Ramos (cell line): Measurements from ENCODE around the gene KCNQ1.

Source experiments
- in situ Hi-C: fragments of 300-500 bp; cut with MboI; formaldehyde crosslinking; loops from one replicate; pipeline ENCODE4 v1.14.3; 2022; ENCODE audit warnings: low sequenced_read_pairs; ENCODE audit not compliant: unreplicated experiment

KCNQ1 gene

GRCh38 chr11:2831781-2832532 is 387.1 kb downstream of the KCNQ1 start:
- in situ Hi-C loops = no loop called here

- in situ Hi-C loops = no loop called here
Observed at GRCh38 chr11:2832533-2833020, 387.8 kb downstream of the KCNQ1 start.

GRCh38 chr11:2833051-2833715 is 388.4 kb downstream of the KCNQ1 start:
- in situ Hi-C loops = no loop called here

- in situ Hi-C loops = no loop called here
Observed at GRCh38 chr11:2833716-2834502, 389.1 kb downstream of the KCNQ1 start.

- in situ Hi-C loops = no loop called here
Observed at GRCh38 chr11:2834503-2835273, 389.9 kb downstream of the KCNQ1 start.

GRCh38 chr11:2835296-2835695 is 390.5 kb downstream of the KCNQ1 start:
- in situ Hi-C loops = no loop called here

GRCh38 chr11:2835751-2836150 is 390.9 kb downstream of the KCNQ1 start:
- in situ Hi-C loops = no loop called here

GRCh38 chr11:2836315-2837095 is 391.7 kb downstream of the KCNQ1 start:
- in situ Hi-C loops = no loop called here

- in situ Hi-C loops = no loop called here
Observed at GRCh38 chr11:2837096-2837601, 392.3 kb downstream of the KCNQ1 start.

- in situ Hi-C loops = no loop called here
Observed at GRCh38 chr11:2837651-2838050, 392.8 kb downstream of the KCNQ1 start.

GRCh38 chr11:2838091-2838490 is 393.3 kb downstream of the KCNQ1 start:
- in situ Hi-C loops = no loop called here

- in situ Hi-C loops = no loop called here
Observed at GRCh38 chr11:2838676-2839294, 394.0 kb downstream of the KCNQ1 start.

- in situ Hi-C loops = no loop called here
Observed at GRCh38 chr11:2839395-2839943, 394.7 kb downstream of the KCNQ1 start.

GRCh38 chr11:2841411-2842190 is 396.8 kb downstream of the KCNQ1 start:
- in situ Hi-C loops = no loop called here

GRCh38 chr11:2842876-2843275 is 398.1 kb downstream of the KCNQ1 start:
- in situ Hi-C loops = no loop called here

- in situ Hi-C loops = no loop called here
Observed at GRCh38 chr11:2843551-2843950, 398.7 kb downstream of the KCNQ1 start.

- in situ Hi-C loops = no loop called here
Observed at GRCh38 chr11:2844116-2844842, 399.5 kb downstream of the KCNQ1 start.
